ENCODE results near the gene HIP1R. TPM values are rescaled to one million over a fixed set of nuclear protein-coding genes. Genes with fewer than 3 reads are reported as not detected.

Gene HIP1R
- total and polyA plus RNA-seq, 2 donors: 16.5 to 17.2 TPM

DNA sequence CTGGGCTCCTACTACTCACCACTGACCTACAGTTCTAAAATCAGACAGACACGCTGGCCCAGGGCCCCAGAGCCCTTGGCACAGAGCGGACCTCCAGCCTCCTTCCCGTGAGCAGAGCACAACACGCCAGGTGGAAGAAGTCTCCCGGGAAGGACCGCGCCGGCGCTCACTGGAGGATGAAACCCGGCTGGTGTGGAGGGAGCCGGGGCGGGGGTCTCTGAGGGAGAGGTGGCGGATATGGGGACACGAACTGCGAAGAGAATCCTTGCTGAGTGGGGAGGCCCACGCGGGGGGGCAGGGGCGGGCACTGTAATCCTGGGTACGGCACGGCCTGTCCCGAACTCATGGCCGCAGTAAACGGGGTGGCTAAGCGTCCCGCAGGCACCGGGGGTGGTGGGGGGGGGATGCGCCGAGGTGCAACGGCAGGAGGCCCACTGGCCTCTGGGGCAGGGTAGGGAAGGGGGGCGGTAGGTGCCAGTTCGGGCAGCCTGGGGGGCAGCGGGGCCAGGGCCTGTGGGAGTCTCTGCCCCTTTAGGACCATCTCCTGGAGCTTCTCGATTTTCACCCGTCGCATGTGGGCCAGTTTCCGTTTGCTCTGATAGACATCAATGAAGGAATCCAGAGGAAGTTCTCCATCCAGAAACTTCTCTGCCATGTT, 31.8 kb downstream of the HIP1R start:
- DNase-seq (ENCODE audit: extremely low spot score): no peak
- no peaks in the 10 kb centered on the region for H3K4me1 ChIP-seq (ENCODE audit: insufficient read depth)
- peak overlapping the region; percentile 2 for H3K27ac ChIP-seq (ENCODE audit: low read depth)
- WGBS: 91% methylated on average over 36 of the region's 36 CpGs
- no peak overlapping the region for H3K4me3 ChIP-seq (ENCODE audit: low read depth, low read length)
- peaks cover 4% of the 10 kb centered on the region for H3K36me3 ChIP-seq (ENCODE audit: insufficient read depth)

GRCh38 chr12:122867691-122868461, 32.6 kb downstream of the HIP1R start:
- peaks cover 4% of the 10 kb centered on the region for H3K36me3 ChIP-seq (ENCODE audit: insufficient read depth)
- peak overlapping the region; percentile 2 for H3K27ac ChIP-seq (ENCODE audit: low read depth)
- 67% methylated on average over 33 of the region's 33 CpGs for WGBS
- no peak for DNase-seq (ENCODE audit: extremely low spot score)
- H3K4me3 ChIP-seq (ENCODE audit: low read depth, low read length): no peak overlapping the region
- no peaks in the 10 kb centered on the region for H3K4me1 ChIP-seq (ENCODE audit: insufficient read depth)

GRCh38 chr12:122868471-122869177, 33.4 kb downstream of the HIP1R start:
- Histone ChIP-seq H3K27ac (ENCODE audit: low read depth) (no peak overlapping the region), H3K4me1 (ENCODE audit: insufficient read depth) (no peaks in the 10 kb centered on the region), H3K4me3 (ENCODE audit: low read depth, low read length) (no peak overlapping the region), H3K36me3 (ENCODE audit: insufficient read depth) (peaks cover 4% of the 10 kb centered on the region)
- DNase-seq (ENCODE audit: extremely low spot score): no peak
- WGBS: 91% methylated on average over 13 of the region's 13 CpGs

DNA sequence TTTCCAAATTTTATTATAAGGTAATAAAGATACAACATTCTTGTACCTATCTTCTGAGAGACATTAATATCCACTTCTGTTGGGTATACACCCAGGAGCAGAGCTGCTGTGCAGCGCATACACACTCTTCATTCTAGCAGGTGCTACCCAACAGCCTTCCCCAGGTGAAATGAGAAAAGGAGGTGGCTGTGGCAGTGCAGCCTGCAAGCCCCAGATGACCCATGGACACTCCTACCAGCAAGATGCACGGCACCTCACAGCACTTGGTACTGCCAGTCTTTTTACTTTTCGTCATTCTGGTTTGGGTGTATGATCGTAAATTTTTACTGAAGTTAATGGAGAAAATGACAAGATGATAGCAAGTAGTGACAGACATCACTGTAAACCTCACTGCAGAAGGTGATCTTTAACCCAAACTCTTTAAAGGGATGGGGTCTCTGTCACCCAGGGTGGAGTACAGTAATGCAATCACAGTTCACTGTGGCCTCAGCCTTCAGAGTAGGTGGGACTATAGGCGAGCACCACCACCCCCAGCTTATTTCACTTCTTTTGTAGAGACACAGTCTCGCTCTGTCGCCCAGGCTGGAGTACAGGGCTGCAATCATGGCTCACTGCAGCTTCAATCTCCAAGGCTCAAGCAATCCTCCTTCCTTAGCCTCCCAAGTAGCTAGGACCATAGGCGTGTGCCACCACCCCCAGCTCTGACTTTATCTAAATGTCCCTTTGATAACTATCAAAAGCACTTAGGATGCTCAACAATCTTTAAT, 34.1 kb downstream of the HIP1R start:
- Histone ChIP-seq H3K27ac (ENCODE audit: low read depth) (no peak overlapping the region), H3K4me1 (ENCODE audit: insufficient read depth) (no peaks in the 10 kb centered on the region), H3K36me3 (ENCODE audit: insufficient read depth) (peaks cover 4% of the 10 kb centered on the region), H3K4me3 (ENCODE audit: low read depth, low read length) (no peak overlapping the region)
- WGBS: 94% methylated on average over 8 of the region's 8 CpGs
- no peak for DNase-seq (ENCODE audit: extremely low spot score)

GRCh38 chr12:122870163-122870842, 35.0 kb downstream of the HIP1R start:
- H3K36me3 ChIP-seq (ENCODE audit: insufficient read depth): peaks cover 4% of the 10 kb centered on the region
- no peak for DNase-seq (ENCODE audit: extremely low spot score)

DNA sequence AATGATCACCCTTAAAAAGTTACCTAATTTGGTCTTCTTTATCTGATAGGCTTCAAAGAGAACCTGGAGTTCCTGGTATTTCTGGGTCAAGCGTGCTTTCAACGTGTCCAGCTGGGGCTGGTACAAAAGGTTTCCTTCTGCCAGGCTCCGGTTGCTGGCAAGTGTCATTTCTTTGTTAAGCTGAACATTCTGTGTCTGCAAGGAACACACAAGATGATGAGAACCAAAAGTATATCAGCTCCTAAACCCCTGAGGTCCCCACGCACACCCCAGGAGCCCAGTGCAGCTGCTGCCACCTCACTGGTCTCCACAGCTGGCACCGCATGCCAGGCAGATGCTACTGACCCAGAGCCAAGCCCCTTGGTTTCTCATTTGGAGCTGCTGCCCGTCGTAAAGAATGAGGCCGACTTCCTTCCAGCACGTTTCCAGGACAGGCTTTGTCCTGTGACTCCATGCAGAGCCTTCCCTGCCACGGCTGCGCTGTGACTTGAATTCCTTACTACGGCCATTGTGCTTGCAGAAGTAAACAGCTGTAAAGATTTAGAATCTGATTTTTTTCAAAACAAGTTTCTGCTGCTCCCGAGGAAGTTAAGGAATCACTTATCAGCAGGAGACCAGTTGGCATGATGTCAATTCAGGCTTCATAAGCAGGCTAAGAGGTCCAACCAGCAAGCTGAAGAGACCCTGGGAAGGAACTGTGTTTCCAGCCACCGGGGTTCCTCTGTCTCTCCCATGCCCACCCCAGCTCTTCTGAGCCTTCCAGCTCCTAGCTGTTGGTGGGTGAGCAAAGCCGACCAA, 35.8 kb downstream of the HIP1R start:
- DNase-seq (ENCODE audit: extremely low spot score): no peak
- peaks cover 3% of the 10 kb centered on the region for H3K36me3 ChIP-seq (ENCODE audit: insufficient read depth)
- peak overlapping the region; percentile 69 for H3K27ac ChIP-seq (ENCODE audit: low read depth)
- H3K4me3 ChIP-seq (ENCODE audit: low read depth, low read length): no peak overlapping the region
- H3K4me1 ChIP-seq (ENCODE audit: insufficient read depth): no peaks in the 10 kb centered on the region
- 16% methylated on average over 15 of the region's 15 CpGs for WGBS

More at GRCh38 chr12:122870163-122870842, 35.0 kb downstream of the HIP1R start:
- Histone ChIP-seq H3K4me3 (ENCODE audit: low read depth, low read length) (no peak overlapping the region), H3K27ac (ENCODE audit: low read depth) (no peak overlapping the region), H3K4me1 (ENCODE audit: insufficient read depth) (no peaks in the 10 kb centered on the region)
- 88% methylated on average over 11 of the region's 11 CpGs for WGBS

GRCh38 chr12:122871851-122872780, 36.9 kb downstream of the HIP1R start:
- Histone ChIP-seq H3K4me3 (ENCODE audit: low read depth, low read length) (no peak overlapping the region), H3K27ac (ENCODE audit: low read depth) (peak overlapping the region; percentile 69), H3K4me1 (ENCODE audit: insufficient read depth) (no peaks in the 10 kb centered on the region), H3K36me3 (ENCODE audit: insufficient read depth) (no peaks in the 10 kb centered on the region)
- no peak for DNase-seq (ENCODE audit: extremely low spot score)
- WGBS: 28% methylated on average over 23 of the region's 23 CpGs

DNA sequence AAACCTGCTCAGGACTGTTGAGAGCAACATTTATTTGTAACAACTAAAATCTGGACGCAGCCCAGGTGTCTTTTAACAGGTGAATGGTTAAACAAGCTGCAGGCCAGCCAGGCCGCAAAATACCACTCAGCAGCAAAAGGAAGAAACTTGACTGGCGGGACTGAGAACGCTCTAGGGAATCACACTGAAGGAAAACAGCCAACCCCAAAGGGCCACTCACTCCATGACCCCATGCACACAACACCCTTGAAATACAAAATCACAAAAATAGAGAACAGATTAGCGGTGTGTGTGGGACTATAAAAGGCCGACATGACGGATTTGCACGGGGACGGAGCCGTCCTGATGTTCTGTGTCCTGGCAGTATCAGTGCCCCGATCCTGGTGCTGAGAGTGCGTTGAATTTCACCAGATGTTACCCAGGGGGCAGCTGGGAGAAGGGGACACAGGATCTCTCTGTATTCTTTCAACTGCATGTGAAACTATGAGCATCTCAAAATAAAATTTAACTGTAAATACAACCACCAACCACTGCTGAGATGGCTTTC, 37.6 kb downstream of the HIP1R start:
- Histone ChIP-seq H3K4me3 (ENCODE audit: low read depth, low read length) (no peak overlapping the region), H3K27ac (ENCODE audit: low read depth) (peak overlapping the region; percentile 38), H3K36me3 (ENCODE audit: insufficient read depth) (no peaks in the 10 kb centered on the region), H3K4me1 (ENCODE audit: insufficient read depth) (no peaks in the 10 kb centered on the region)
- no peak for DNase-seq (ENCODE audit: extremely low spot score)
- 67% methylated on average over 12 of the region's 12 CpGs for WGBS

- Histone ChIP-seq H3K4me3 (ENCODE audit: low read depth, low read length) (no peak overlapping the region), H3K4me1 (ENCODE audit: insufficient read depth) (no peaks in the 10 kb centered on the region), H3K36me3 (ENCODE audit: insufficient read depth) (no peaks in the 10 kb centered on the region), H3K27ac (ENCODE audit: low read depth) (no peak overlapping the region)
- 88% methylated on average over 4 of the region's 4 CpGs for WGBS
- DNase-seq (ENCODE audit: extremely low spot score): no peak
Observed at GRCh38 chr12:122873540-122873939, 38.3 kb downstream of the HIP1R start.

- no peaks in the 10 kb centered on the region for H3K4me1 ChIP-seq (ENCODE audit: insufficient read depth)
Observed at GRCh38 chr12:122874081-122874480, 38.8 kb downstream of the HIP1R start.

GRCh38 chr12:122875590-122876220, 40.4 kb downstream of the HIP1R start:
- Histone ChIP-seq H3K4me1 (ENCODE audit: insufficient read depth) (no peaks in the 10 kb centered on the region), H3K4me3 (ENCODE audit: low read depth, low read length) (no peak overlapping the region), H3K36me3 (ENCODE audit: insufficient read depth) (no peaks in the 10 kb centered on the region), H3K27ac (ENCODE audit: low read depth) (no peak overlapping the region)
- 62% methylated on average over 7 of the region's 7 CpGs for WGBS
- DNase-seq (ENCODE audit: extremely low spot score): no peak

More at GRCh38 chr12:122874081-122874480, 38.8 kb downstream of the HIP1R start:
- Histone ChIP-seq H3K27ac (ENCODE audit: low read depth) (no peak overlapping the region), H3K4me3 (ENCODE audit: low read depth, low read length) (no peak overlapping the region), H3K36me3 (ENCODE audit: insufficient read depth) (no peaks in the 10 kb centered on the region)
- 87% methylated on average over 12 of the region's 12 CpGs for WGBS
- no peak for DNase-seq (ENCODE audit: extremely low spot score)
